Measurements from ENCODE around the gene MBD4.
"Not testable (repeated sequence)": the region's sequence is repeated elsewhere in the genome, so short reads cannot be mapped to it uniquely, and the experiment has no call there.

MBD4 gene

DNA sequence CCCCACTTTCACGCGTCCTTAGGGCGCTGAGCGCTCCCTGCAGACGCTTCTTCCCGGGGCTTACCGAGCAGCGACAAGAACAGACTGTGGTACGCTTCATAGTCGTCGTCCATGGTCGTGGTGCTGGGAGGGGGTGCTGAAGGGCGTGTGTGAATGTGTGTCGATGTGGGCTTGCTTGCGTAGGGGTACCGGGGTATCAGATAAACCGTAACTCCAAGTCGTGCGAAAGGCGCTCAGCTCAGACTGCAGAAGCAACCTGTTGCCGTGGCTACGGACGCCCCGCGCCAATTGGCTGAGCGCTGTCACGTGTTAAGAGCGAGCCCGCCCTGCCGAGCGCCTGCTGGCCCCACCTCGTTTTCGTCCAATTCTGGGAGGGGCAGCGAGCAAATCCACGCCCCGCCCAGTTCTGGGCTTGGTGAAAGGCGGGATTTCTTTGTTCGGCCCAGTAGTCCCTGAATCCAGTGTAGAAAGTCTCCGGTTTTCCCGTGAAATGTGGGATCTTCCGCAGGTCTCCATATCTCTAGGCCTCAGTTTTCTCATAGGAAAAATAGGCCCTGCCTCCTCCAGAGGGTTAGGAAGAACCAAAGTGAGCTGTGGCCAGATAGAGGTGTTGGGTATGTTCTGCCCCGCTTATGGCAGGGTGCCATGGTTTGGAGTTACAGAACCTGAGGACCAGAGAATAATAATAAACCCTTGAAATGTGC lies 11.2 kb downstream of the MBD4 start, which contains the start of gene EFCAB12:
EFCAB12 (minus strand) TSS at position 261 of the 704 bp plus-strand sequence; CDS start at position 113, 148 bp downstream.
- DNase-seq, result peak; percentile 84

DNA sequence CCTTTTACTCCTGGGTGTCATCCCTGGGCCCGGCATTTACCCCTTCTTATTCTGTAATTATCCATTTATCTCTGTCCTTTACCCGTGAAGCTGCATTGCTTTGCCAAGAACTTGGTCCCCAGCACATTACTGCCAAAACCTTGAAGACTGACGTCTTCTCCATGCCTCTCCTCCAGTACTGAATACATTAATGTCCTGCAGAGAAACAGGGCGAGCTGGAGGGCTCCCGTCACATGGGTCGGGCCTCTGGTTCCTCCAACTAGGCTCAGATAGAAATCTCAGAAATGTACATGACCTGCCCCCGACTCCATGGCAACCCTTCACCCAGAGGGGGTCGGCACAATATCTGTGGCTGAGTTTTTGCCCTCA lies 11.8 kb downstream of the MBD4 start:
- peak; percentile 2 for DNase-seq

DNA sequence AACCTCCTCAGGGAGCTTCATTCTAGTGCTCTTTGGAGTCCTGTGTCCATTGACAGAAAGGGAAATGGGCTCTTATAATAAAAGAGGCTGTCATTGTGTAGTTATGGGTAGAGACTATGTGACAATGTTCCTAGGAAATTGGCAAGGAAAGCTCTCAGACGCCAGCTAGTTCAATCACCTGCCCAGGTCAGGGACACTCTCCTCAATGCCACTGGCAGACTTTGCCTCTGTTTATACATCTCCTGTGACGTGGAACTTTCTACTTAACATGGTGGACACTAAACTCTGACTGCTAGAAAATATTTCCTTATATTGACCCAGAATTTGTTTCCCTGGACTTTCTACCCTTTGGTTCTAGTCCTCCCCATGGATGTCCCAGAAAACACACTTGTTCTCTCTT lies 14.1 kb downstream of the MBD4 start:
- DNase-seq, result no peak

DNA sequence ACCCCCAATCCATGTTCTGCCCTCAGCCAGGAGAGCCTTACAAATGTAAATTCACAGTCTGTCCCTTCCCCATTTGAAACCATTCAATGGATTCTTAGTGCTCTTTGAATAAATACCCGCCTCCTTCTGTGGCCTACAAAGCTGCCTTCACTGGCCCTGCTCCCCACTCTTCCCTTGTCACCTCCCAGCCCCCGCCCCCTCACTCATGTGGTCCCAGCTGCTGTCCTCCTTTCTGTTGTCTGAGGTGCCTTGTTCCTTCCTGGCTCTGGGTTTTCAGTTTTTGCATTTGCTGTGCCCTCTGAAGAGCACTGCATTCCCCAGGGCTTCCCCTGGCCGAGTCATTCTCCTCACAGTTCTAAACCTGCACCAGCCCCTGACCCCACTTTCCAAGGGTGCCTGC lies 14.5 kb downstream of the MBD4 start:
- no peak for DNase-seq

DNA sequence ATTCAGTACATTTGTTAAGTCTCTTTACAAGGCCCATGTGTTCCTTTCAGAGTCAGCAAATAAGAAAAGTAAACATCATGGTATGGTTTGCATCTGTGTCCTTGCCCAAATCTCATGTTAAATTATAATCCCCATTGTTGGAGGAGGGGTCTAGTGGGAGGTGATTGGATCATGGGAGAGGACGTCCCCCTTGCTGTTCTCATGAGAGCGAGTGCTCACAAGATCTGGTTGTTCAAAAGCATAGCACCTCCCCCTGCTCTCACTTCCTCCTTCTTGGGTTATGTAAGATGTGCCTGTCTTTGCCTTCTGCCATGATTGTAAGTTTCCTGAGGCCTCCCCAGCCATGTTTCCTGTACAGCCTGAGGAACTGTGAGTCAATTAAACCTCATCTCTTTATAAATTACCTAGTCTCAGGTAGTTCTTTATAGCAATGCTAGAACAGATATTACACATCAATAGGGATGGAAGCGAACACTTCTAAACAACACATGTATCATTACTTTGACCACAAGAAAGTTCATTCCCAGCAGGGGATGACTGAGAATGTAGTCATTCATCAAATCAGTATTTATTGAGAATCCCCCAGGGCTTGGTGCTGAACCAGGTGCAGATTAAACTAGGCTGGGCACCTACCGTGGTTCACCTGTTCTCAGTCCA lies 15.4 kb downstream of the MBD4 start:
- no peak for DNase-seq

DNA sequence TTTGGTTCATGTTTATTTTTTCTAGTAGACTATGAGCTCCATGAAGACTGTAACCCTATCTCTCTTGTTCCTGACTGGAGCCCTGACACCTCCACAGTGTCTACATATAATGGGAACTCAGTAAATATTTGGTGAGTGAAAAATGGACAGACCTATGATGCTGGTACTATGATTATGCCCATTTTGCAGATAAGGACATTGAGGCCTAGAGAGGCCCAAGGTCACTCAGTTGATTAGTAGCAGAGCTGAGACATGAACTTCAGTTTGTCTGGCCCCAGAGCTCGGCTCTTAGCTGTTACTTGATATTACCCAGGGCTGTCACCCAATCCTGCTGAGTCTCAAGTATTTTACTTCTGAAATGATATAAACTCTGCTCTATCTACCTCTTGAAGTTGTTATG lies 16.9 kb downstream of the MBD4 start:
- no peak for DNase-seq

DNA sequence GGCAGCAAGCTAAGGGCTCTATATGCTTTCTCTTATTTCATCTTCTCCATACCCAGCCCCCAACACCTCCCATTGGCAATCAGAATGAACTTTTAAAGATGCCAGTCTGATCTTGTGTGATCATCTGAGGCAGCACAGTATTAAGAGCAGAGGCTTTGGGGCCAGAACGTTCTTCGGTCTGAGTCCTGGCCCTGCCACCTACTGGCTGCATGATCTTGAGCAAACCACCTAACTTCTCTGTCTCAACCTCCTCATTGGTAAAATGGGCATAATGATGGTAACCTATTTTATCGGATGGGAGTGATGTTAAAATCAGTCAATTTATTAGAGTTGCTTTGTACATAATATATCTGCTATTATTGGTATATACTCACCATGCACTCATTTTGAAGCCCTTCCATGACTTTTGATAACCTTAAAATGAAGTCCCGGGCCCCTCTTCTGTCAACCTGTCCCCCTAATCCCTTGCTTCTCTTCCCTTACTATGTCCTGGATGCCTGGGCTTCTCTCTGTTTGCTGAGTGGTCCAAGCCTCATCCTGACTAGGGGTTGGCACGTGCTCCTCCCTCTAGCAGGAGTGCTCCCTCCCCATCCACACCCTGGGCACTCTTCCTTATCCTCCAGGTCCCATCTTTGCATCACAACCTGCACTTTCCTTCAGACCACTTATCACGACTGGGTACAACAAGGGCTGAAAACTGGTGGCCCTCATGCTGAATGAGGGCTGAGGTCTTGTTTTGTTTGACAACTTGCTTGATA lies 17.6 kb downstream of the MBD4 start:
- DNase-seq, result no peak

DNA sequence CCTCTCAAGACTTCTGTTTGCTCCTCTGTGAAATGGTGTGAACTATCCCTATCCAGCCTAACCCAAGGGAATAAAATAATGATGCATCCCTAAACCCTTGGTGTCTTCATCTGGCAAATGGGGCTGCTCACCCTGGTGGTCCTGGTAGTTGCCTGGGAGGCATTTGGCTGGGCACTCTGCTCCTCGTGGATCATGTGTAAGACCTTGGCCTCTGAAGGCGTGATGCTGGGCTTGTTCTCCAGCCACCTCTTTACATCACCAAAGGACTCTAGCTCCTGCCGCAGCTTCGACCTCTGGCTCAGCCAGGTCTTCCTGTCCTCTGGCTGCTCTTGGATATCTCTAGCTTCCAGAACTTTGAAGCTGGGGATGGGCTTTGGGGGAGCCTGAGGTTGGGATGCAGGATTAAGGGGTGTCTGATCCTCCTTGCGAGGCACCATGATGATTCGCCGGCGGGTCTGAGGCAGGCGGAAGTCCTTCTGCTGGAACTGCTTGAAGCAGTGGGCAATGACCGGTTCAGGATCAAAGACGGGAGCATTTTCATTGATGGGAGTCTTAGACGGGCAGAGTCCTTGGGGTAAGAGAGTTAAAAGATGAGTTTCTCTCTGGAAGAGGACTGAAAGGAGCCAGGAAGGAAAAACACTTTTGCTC lies 18.4 kb downstream of the MBD4 start:
- no peak for DNase-seq

DNA sequence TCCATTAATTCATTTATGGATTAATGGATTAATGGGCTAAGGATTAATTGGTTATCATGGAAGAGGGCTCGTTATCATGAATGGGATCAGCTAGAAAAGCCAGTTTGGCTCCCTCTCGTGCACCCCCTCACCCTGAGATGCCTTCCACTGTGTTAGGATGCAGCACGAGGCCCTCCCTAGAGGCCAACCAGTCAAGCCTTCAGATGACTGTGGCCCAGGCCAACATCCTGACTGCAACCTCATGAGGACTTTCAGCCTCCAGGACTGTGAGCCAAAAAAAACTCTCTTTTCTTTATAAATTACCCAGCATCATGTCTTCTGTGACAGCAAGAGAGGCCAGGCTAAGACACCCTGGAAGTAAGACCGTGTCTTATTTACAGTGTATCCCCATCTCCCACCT lies 20.3 kb downstream of the MBD4 start:
- no peak for DNase-seq

DNA sequence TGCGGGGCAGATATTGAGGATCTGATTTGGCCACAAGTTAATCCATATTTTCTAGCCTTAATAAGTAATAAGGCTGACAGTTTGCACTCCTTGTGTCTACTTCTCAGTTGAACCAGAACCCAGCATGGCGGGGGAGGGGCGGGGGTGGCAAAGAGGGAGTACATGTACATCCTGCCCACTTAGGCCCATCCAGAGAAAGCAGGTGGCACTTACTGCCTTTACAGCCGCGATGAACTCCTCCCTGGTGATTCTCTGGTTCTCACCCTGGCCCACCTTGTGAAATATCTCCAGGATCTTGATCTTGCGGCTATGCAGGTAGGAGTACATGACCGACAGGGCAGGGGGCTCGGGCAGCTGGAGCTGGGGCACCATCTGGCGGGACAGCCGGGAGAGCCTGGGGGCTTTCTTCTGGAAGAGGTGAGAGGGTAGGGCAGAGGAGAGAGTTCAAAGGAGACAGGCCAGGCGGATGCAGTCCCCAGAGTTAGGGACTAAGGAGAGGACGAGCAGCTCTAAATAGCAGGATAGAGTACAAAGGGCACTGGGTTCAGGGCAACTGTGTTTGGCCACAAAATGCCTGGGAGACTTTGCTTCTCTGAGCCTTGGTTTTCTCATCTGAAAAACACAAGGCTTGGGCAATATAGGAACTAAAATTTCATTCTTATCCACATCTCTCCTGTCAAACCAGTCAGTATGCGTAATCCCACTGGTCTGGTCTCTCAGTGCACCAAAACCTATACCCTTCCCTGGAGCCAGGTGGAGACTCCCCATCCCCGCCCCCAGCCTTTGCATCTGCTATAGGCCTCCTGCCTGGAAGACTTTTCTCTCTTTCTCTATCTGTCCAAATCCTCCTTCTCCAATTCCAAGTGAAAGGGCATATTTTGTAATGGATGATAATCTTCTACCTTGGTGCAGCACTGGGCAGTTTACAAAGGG lies 21.4 kb downstream of the MBD4 start:
- no peak for DNase-seq

DNA sequence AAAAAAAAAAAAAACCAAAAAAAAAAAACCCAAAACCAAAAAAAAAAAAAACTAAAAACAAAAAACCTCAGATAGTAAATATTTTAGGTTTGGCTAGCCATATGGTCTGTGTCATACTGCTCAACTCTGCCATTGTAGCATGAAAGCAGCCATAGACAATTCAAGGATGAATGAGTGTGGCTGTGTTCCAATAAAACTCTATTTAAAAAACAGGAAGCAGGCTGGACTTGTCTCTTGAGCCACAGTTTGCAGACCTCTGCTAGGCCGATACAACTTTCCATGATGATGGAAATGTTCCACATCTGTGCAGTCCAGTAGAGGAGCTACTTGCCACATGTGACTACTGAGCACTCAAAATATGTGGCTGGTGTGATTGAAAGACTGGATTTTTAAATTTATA lies 22.4 kb downstream of the MBD4 start:
- no peak for DNase-seq

DNA sequence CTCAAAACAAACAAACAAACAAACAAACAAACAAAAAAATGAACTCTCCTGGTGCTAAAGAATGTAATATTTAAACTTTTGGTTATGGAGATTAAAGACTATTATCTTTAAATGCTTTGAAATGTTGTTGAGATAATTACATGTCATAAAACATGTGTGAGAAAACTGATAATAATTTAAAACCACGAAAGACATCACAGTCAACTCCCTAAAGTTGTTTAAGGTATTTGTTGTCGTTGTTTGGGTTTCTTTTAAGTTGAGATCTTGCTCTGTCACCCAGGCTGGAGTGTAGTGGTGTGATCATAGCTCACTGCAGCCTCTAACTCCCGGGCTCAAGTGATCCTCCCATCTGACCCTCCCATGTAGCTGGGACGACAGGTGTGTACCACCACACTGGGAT lies 23.3 kb downstream of the MBD4 start:
- no peak for DNase-seq

DNA sequence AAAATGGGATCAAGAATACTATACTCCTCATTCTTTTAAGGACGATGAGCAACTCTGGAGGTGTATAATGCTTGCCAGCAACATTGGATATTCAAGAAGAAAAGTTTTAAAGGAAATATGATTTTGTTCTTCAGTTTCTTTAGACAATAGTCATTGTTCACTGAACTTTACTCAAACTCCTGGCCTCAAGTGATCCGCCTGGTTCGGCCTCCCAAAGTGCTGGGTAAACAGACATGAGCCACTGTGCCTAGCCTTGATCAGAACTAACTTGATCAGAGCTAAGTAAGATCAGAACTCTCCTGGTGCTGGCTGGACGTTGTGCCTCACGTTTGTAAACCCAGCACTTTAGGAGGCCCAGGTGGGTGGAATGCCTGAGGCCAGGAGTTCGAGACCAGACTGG lies 23.9 kb downstream of the MBD4 start:
- DNase-seq, result no peak

DNA sequence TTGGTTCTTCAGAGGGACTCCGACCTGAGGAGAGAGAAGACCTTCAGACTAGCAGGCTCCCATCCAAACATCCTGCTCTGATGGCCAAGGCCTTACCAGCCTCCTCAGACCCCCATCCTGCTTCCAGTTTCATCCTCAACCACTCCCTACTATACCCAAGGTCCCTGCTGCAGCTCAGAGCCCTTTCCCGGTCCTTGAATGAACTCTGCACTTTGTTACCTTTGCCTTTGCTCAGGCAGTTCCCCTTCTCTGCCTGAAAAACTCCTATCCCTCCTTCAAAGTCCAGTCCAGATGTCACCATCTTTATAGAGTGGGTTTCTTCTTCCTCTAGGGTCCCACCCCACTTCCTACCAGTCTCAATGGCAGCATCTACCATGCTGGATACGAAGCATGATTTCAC lies 24.4 kb downstream of the MBD4 start:
- no peak for DNase-seq

DNA sequence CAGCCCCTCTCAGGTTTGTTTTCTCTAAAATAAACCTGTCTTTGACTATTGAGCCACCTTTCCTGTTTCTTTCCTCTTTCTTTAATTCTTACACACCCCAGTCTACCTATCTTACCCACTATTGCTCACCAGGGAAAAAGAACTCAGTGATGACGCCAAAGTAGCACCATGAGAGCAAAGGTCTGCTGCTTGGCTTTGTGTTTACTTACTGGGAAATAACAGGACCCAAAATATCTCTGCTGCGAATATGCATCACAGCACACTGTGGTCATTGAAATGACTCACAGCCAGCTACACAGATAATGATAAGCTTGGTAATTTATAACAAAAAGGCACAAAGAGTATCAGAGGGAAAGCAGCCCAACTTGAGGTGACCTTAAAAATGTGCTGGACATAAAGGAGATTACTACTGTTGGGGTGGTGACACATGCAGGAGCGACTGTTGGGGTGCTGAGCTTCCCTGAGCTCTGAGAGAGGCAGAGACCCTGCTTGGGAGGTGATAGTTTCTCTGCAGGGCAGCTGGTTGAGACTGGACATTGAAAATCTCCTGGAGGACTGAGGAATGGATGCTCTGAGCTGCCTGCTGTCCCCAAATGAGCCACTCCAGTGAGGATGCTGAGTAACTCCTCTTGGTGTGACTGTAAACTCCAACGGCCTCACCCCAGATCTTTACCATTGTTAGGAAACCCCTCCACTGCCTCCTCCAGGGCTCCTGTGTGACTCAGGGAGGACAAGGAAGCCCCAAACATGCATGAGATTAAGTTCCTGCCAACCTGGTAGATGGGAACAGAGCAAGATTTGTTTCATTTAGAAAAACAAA lies 25.9 kb downstream of the MBD4 start:
- no peak for DNase-seq

DNA sequence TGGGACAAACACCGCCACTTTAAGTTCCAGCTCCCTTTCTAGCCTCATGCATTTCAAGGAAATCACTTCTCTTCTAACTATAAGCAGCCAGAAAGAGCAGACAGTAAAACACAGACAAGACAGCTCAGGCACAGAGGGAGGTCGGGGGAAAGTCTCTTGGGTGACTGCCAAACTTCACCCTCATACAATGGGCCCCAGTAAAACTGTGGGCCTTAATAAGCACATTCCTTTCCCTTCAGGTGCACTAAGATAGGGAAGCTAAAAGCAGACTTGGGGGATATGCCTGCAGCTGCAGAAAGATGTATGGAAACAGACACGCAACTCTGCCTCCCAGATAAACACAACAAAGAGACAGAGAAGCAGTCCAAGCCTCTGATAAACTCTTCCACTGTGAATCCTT lies 26.5 kb downstream of the MBD4 start:
- DNase-seq, result not testable (repeated sequence)

DNA sequence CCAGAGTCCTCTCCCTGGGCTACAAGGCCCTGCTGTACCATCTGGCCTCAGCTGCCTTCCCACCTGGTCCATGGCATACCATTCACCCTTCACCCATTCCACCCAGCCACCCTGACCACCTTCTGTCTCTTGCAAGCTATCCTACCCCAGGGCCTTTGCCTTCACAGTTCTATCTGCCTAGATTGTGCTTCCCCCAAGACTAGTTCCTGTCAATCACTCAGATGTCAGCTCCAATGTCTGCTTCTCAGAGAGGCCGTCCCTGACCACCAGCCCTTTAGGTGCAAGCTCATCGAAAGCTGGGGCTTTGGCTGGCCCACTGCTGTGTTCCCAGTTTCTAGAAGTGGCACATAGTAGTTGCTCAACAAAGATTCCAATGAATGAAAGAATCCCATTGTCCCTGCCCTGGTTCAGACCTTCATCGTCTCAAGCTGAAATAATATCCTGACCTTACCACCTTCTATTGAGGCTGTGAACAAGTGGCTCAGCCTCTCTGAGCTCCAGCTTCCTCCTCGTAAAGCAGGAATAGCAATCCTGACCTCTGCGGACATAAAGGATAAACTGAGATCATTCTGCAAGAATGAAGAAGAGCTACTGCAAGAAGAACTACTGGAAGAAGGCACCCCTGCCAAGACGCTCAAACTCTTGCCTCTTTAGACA lies 27.1 kb downstream of the MBD4 start:
- no peak for DNase-seq

DNA sequence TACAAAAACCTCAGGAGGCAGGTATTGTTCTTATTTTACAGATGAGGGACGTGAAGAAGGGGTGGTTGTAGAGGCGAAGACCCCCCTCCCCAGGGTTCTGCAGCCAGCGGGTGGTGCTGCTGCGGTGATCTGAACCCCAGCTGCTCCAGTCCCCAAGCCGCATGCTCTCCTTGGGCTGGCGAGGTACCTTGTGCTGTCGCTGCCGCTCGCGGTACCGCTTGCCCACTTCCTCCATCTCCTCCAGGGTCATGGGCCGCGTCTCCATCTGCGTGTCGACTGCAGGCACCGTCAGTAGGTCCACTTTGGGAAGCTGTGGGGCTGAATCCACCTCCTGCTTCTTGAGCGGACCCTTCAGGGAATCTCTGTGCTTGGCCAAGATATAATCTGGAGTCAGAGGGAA lies 28.8 kb downstream of the MBD4 start:
- DNase-seq, result no peak

DNA sequence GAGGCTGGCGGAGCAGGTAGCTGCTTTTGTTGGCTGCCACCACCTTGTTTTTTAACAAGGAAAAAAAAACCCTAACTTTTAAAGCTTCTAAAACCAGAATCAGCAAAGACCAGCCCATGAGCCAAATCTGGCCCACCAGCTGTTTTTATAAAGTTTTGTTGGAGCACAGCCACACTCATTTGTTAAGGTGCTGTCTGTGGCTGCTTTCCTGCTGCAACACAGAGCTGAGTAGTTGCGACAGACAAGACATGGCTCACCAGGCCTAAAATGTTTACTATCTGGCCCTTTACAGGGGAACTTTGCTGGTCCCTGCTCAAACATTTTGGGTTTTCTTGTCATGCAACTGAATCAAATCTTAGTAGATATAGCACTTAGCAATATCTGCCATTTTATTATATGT lies 30.2 kb downstream of the MBD4 start:
- no peak for DNase-seq

DNA sequence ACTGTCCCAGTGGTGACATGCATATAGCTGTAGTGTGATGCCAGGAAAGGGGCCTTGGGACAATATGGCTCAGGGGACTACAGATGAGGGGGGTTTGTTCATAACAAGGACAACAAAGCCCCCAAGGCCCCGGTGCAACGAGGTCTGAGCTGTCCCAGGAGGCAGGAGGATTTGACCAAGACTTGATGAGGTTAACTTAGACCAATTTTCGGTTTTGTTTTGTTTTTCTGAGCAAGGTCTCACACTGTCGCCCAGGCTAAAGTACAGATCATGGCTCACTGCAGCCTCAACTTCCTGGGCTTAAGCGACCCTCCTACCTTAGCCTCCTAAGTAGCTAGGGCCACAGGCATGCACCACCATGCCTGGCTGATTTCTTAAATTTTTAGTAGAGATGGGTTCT lies 35.1 kb downstream of the MBD4 start:
- DNase-seq, result no peak

DNA sequence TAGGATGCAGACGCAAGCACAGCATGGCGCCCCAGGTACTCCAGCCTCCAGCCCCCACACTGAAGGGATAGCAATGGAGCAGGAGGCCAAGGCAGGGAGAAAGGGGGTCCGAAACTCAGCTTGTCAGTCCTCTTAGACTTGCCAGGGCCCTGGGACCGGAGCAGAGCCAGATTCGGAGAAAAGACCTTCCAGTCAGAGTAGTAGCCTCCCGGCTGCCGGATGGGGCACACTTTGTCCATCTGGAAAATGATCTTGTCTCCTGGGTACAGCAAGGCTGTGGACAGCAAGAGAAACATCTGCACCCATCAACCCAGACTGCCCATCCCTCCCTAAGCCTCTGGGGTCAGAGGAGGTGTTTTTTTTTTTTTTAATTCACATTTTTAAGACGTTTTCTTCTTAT lies 35.6 kb downstream of the MBD4 start:
- DNase-seq, result no peak

Data from NCI-H2227 treated with DMSO at 0.1 percent for 48 hours (cell line).